Trophoblast cell (in vitro differentiated cells and primary cell): ENCODE results near the gene DNAJC3.
A peak's percentile ranks its signal among the peaks of the same experiment; 100 is the strongest.

Source experiments
- DNase-seq, 2 donors: peaks; one replicate each; pipeline ENCODE4 v3.0.0-alpha.2; 2016
- H2AFZ ChIP-seq: 2 replicates; pipeline ENCODE4 v1.6.1; 2013; ENCODE audit warnings: low read length, moderate library complexity, mild to moderate bottlenecking; ENCODE audit not compliant: insufficient read depth, poor library complexity
- H2AK5ac ChIP-seq: 2 replicates; pipeline ENCODE4 v1.6.1; 2013; ENCODE audit warnings: mild to moderate bottlenecking, low read length
- H2BK120ac ChIP-seq: 2 replicates; pipeline ENCODE4 v1.6.1; 2013; ENCODE audit warnings: low read length, mild to moderate bottlenecking, moderate library complexity; ENCODE audit not compliant: insufficient read depth, poor library complexity
- H2BK12ac ChIP-seq: 2 replicates; pipeline ENCODE4 v1.6.1; 2013; ENCODE audit warnings: mild to moderate bottlenecking, low read length, moderate library complexity
- H2BK5ac ChIP-seq: 2 replicates; pipeline ENCODE4 v1.6.1; 2013; ENCODE audit warnings: low read length, low read depth, moderate library complexity, mild to moderate bottlenecking; ENCODE audit not compliant: poor library complexity
- H3K14ac ChIP-seq: 2 replicates; pipeline ENCODE4 v1.6.1; 2013; ENCODE audit warnings: mild to moderate bottlenecking, low read length
- H3K18ac ChIP-seq: 2 replicates; pipeline ENCODE4 v1.6.1; 2013; ENCODE audit warnings: mild to moderate bottlenecking, low read length
- H3K23ac ChIP-seq: 2 replicates; pipeline ENCODE4 v1.6.1; 2013; ENCODE audit warnings: low read length
- H3K27ac ChIP-seq: 2 replicates; pipeline ENCODE4 v1.5.1; 2013; ENCODE audit warnings: low read depth, mild to moderate bottlenecking, inconsistent platforms, low read length, moderate library complexity
- H3K27me3 ChIP-seq: 2 replicates; pipeline ENCODE4 v1.6.1; 2013; ENCODE audit warnings: inconsistent platforms, mild to moderate bottlenecking, low read length, moderate library complexity; ENCODE audit not compliant: insufficient read depth
- H3K36me3 ChIP-seq, 2 experiments: 1 replicate in 1 of 2; 2 replicates in 1 of 2; pipeline ENCODE4 v1.6.1; 2013; ENCODE audit warnings: low read length in 2 of 2, mild to moderate bottlenecking in 2 of 2, moderate library complexity in 1 of 2; ENCODE audit not compliant: insufficient read depth in 2 of 2, control insufficient read depth in 1 of 2
- H3K4ac ChIP-seq: 2 replicates; pipeline ENCODE4 v1.6.1; 2013; ENCODE audit warnings: low read depth, mild to moderate bottlenecking, low read length, moderate library complexity
- H3K4me1 ChIP-seq, 2 experiments: 1 replicate in 1 of 2; 2 replicates in 1 of 2; pipeline ENCODE4 v1.6.1; 2013; ENCODE audit warnings: low read length in 2 of 2, mild to moderate bottlenecking in 2 of 2, moderate library complexity in 1 of 2; ENCODE audit not compliant: insufficient read depth in 2 of 2, control insufficient read depth in 1 of 2
- H3K4me2 ChIP-seq: 2 replicates; pipeline ENCODE4 v1.6.1; 2013; ENCODE audit warnings: inconsistent platforms, mild to moderate bottlenecking, low read length, moderate library complexity
- H3K4me3 ChIP-seq: 2 replicates; pipeline ENCODE4 v1.5.1; 2013; ENCODE audit warnings: mild to moderate bottlenecking, low read depth, low read length, inconsistent platforms
- H3K79me1 ChIP-seq: one replicate; pipeline ENCODE4 v1.6.1; 2013; ENCODE audit warnings: low read length
- H3K79me2 ChIP-seq: 2 replicates; pipeline ENCODE4 v1.6.1; 2013; ENCODE audit warnings: low read length, mild to moderate bottlenecking; ENCODE audit not compliant: control insufficient read depth, insufficient read depth, poor library complexity
- H3K9ac ChIP-seq: 2 replicates; pipeline ENCODE4 v1.6.1; 2013; ENCODE audit warnings: mild to moderate bottlenecking, low read length
- H3K9me3 ChIP-seq: 2 replicates; pipeline ENCODE4 v1.6.1; 2013; ENCODE audit warnings: low read depth, mild to moderate bottlenecking, control low read depth, inconsistent platforms, low read length; ENCODE audit not compliant: insufficient read depth
- H4K12ac ChIP-seq: 2 replicates; pipeline ENCODE4 v1.6.1; 2013; ENCODE audit warnings: low read depth, mild to moderate bottlenecking, low read length, moderate library complexity
- H4K8ac ChIP-seq: 2 replicates; pipeline ENCODE4 v1.6.1; 2013; ENCODE audit warnings: low read depth, mild to moderate bottlenecking, low read length, moderate library complexity
- H4K91ac ChIP-seq: one replicate; pipeline ENCODE4 v1.6.1; 2013; ENCODE audit warnings: low read depth, mild to moderate bottlenecking, low read length, moderate library complexity
- WGBS: extraction: QIAGEN DNeasy Blood & Tissue Kit; methylation state at CpG from one replicate; pipeline ENCODE4 v1.1.7; 2013; ENCODE audit warnings: missing lambda C conversion rate; ENCODE audit not compliant: insufficient read length, insufficient coverage; ENCODE audit errors: extremely low coverage; 5-methylcytosine and 5-hydroxymethylcytosine counted together

DNAJC3 gene

DNA sequence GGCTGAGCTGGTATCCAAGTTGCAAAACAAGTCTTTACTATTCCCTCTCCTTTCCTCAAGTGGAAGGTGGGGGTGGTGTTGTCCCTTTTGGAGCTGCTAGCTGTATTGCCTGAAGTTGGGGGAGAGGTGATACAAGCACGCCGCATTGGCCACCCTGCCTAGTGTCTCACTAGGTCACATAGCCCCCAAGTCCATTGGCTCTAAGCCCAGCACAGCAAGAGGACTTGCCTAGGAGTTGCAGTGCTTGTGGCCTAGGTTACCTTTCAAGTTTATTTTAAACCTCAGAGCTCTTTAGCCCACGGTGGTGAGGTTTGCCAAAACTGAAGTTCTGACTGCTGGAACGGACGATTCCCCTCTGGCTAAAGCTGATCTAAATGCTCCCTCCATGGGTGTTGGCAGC lies 5.3 kb upstream of the DNAJC3 start:
- no peaks in the 10 kb centered on the region for H3K4me1 ChIP-seq
- no peak overlapping the region for H3K4me2 ChIP-seq
- H2BK5ac ChIP-seq = no peak overlapping the region
- no peak overlapping the region for H3K4ac ChIP-seq
- H2AK5ac ChIP-seq = no peak overlapping the region
- H2BK120ac ChIP-seq = no peak overlapping the region
- DNase-seq = no peak
- no CpG with 5 or more reads among the region's 5 CpGs for WGBS
- no peak overlapping the region for H2BK12ac ChIP-seq
- peaks cover 4% of the 10 kb centered on the region for H3K79me2 ChIP-seq
- peaks cover 4% of the 10 kb centered on the region for H3K9me3 ChIP-seq
- no peak overlapping the region for H3K18ac ChIP-seq
- H4K8ac ChIP-seq = no peak overlapping the region
- H3K14ac ChIP-seq = no peak overlapping the region
- no peak overlapping the region for H4K91ac ChIP-seq
- H2AFZ ChIP-seq = no peak overlapping the region
- no peak overlapping the region for H4K12ac ChIP-seq
- peaks cover 3% of the 10 kb centered on the region for H3K79me1 ChIP-seq
- no peak overlapping the region for H3K9ac ChIP-seq
- H3K27ac ChIP-seq = no peak overlapping the region
- peaks cover 0 to 2% of the 10 kb centered on the region in 2 experiments for H3K36me3 ChIP-seq
- H3K27me3 ChIP-seq = no peaks in the 10 kb centered on the region
- H3K23ac ChIP-seq = no peak overlapping the region
- H3K4me3 ChIP-seq = no peak overlapping the region

DNA sequence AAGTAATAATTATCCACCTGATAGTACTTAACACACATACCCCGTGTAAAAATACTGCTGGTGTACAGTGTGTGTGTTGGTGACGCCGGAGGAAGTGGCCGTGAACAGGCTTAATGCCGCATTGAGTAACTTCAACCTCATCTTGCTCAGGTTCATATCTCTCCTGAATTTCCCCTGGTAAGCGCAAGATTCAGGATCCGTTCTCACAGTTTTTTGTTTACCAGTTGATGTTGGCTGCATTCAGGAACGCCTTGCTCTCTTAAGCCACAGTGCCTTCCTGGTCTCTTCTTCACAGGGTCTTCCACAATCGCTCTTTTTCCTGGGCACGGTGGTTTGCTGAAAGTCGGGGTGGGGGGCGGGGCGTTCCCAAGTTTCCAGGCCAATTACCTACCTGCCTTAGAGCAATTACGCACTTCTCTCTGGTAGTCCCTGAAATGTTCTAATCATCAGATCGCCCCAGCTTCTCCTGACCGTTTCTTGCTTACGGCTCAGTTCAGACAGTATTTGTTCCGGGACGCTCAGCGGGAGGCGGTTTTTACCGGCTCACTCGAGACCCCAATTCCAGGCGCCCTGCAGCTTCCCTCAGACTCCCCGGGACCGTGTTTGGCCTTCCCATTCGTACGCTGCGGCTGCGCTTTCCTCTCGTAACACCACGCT lies 706 bp upstream of the DNAJC3 start:
- Histone ChIP-seq H3K23ac (no peak overlapping the region), H2AFZ (peak overlapping the region; percentile 95), H3K27ac (peak overlapping the region; percentile 84), H3K79me1 (peaks cover 10% of the 10 kb centered on the region), H3K9me3 (no peaks in the 10 kb centered on the region), H3K4me3 (peak overlapping the region; percentile 92), H4K91ac (peak overlapping the region; percentile 86), H3K4ac (peak overlapping the region; percentile 57), H2AK5ac (no peak overlapping the region), H2BK12ac (peak overlapping the region; percentile 10), H3K27me3 (no peaks in the 10 kb centered on the region), H2BK120ac (peak overlapping the region; percentile 77), H3K9ac (peak overlapping the region; percentile 91), H4K8ac (peak overlapping the region; percentile 93), H2BK5ac (peak overlapping the region; percentile 88), H3K4me2 (peak overlapping the region; percentile 87), H3K36me3 (peaks cover 0 to 2% of the 10 kb centered on the region in 2 experiments), H3K4me1 (peaks cover 0 to 3% of the 10 kb centered on the region in 2 experiments), H3K14ac (peak overlapping the region; percentile 81), H4K12ac (peak overlapping the region; percentile 28), H3K18ac (peak overlapping the region; percentile 93), H3K79me2 (peaks cover 12% of the 10 kb centered on the region)
- WGBS = no CpG with 5 or more reads among the region's 32 CpGs
- DNase-seq = peak; percentile 43 to 57

GRCh38 chr13:95677564-95678266 lies 776 bp downstream of the DNAJC3 start:
- Histone ChIP-seq H3K79me1 (peaks cover 10% of the 10 kb centered on the region), H2BK120ac (peak overlapping the region; percentile 93), H3K36me3 (no peaks in the 10 kb centered on the region), H3K27ac (peak overlapping the region; percentile 92), H3K4me2 (peak overlapping the region; percentile 78), H3K27me3 (no peaks in the 10 kb centered on the region), H3K4me3 (peak overlapping the region; percentile 97), H3K14ac (peak overlapping the region; percentile 86), H3K18ac (peak overlapping the region; percentile 92), H2BK5ac (peak overlapping the region; percentile 91), H4K8ac (peak overlapping the region; percentile 85), H3K9me3 (no peaks in the 10 kb centered on the region), H2AFZ (peak overlapping the region; percentile 92), H3K4ac (peak overlapping the region; percentile 91), H3K9ac (peak overlapping the region; percentile 93), H4K91ac (peak overlapping the region; percentile 85), H3K79me2 (peaks cover 12% of the 10 kb centered on the region), H2BK12ac (no peak overlapping the region), H4K12ac (peak overlapping the region; percentile 90), H3K23ac (no peak overlapping the region), H3K4me1 (peaks cover 0 to 3% of the 10 kb centered on the region in 2 experiments), H2AK5ac (no peak overlapping the region)
- no CpG with 5 or more reads among the region's 30 CpGs for WGBS
- peak in 1 of 2 donors; percentile 38 for DNase-seq

DNA sequence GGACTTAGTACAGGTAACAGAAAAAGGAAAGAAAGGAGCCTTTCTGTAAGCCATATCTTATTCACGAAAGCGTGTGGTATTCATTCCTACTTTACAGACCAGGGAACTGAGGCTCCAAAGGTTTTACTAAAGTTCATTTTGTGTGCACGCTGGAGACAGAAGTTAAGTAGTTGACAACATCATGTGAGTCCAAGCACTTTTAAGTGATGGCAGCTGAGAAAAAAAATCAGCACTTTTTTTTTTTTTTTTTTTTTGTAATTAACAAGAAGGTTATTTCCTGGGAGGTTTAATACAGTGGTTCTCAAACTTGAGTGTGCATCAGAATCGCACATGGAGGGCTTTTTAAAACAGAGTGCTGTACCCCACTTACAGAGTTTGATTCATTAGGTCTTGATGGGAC lies 2.0 kb downstream of the DNAJC3 start:
- Histone ChIP-seq H2BK120ac (no peak overlapping the region), H4K12ac (no peak overlapping the region), H3K14ac (no peak overlapping the region), H2BK5ac (no peak overlapping the region), H3K36me3 (no peaks in the 10 kb centered on the region), H2BK12ac (no peak overlapping the region), H3K4ac (peak overlapping the region; percentile 47), H3K79me1 (peaks cover 10% of the 10 kb centered on the region), H3K79me2 (peaks cover 15% of the 10 kb centered on the region), H4K91ac (no peak overlapping the region), H3K4me3 (no peak overlapping the region), H3K4me2 (peak overlapping the region; percentile 16), H4K8ac (no peak overlapping the region), H3K9me3 (no peaks in the 10 kb centered on the region), H2AK5ac (no peak overlapping the region), H3K9ac (no peak overlapping the region), H3K4me1 (peaks cover 0 to 3% of the 10 kb centered on the region in 2 experiments), H3K27ac (no peak overlapping the region), H3K18ac (no peak overlapping the region), H3K23ac (no peak overlapping the region), H2AFZ (no peak overlapping the region), H3K27me3 (no peaks in the 10 kb centered on the region)
- no peak for DNase-seq
- no CpG with 5 or more reads among the region's 4 CpGs for WGBS
